Upper lobe of left lung (tissue), 6 donors: ENCODE measurements around the gene BCL2. TPM values are rescaled to one million over a fixed set of nuclear protein-coding genes. Genes with fewer than 3 reads are reported as not detected.
A peak's percentile ranks its signal among the peaks of the same experiment; 100 is the strongest.

Source experiments
- ATAC-seq, 2 donors: fragments of 200-7000 bp; cut with Tn5 transposase; one replicate each; pipeline ENCODE4 v1.9.1; 2022; ENCODE audit warnings: mild to moderate bottlenecking in 2 of 2, moderate library complexity in 2 of 2; ENCODE audit not compliant: low FRiP score in 2 of 2
- DNase-seq, 2 donors: peaks; one replicate each; pipeline ENCODE4 v3.0.0-alpha.2; 2019 to 2020
- H3K27ac ChIP-seq, 4 donors: fragments of 200-600 bp; sonication (generic); one replicate each; pipeline ENCODE4 v1.5.1; 2016 to 2019
- H3K27me3 ChIP-seq, 4 donors: fragments of 200-600 bp; sonication (generic); one replicate each; pipeline ENCODE4 v1.5.1; 2017 to 2019
- H3K36me3 ChIP-seq, 4 donors: fragments of 200-600 bp; sonication (generic); one replicate each; pipeline ENCODE4 v1.5.1; 2016 to 2019
- H3K4me1 ChIP-seq, 4 donors: fragments of 200-600 bp; sonication (generic); one replicate each; pipeline ENCODE4 v1.5.1; 2018 to 2019
- H3K4me3 ChIP-seq, 4 donors: fragments of 200-600 bp; sonication (generic); one replicate each; pipeline ENCODE4 v1.5.1; 2017 to 2019; ENCODE audit warnings: mild to moderate bottlenecking in 2 of 4, moderate library complexity in 1 of 4
- H3K9me3 ChIP-seq, 4 donors: fragments of 200-600 bp; sonication (generic); one replicate each; pipeline ENCODE4 v1.5.1; 2018 to 2019
- EP300 ChIP-seq, 4 donors: sonication (generic); formaldehyde crosslinking; IDR thresholded peaks; one replicate each; pipeline ENCODE4 v1.5.1; 2017; ENCODE audit warnings: antibody characterized with exemption in 4 of 4, control low read depth in 2 of 4
- POLR2A ChIP-seq, 4 donors: fragments of 450-650 bp; IDR thresholded peaks; one replicate each; pipeline ENCODE4 v1.5.1; 2016 to 2017; ENCODE audit warnings: antibody characterized with exemption in 4 of 4, mild to moderate bottlenecking in 2 of 4
- POLR2AphosphoS5 ChIP-seq, 2 donors: sonication (generic); formaldehyde crosslinking; IDR thresholded peaks; one replicate each; pipeline ENCODE4 v1.5.1; 2017; ENCODE audit warnings: antibody characterized with exemption in 2 of 2
- WGBS, 2 donors: methylation state at CpG; one replicate each; pipeline ENCODE4 v1.1.5; 2017 to 2018; 5-methylcytosine and 5-hydroxymethylcytosine counted together
- total RNA-seq, 6 donors: library from RNA; depleted of rRNA in 4 of 6; stranded (reverse); fragments of >200 nt in 4 of 6; gene quantifications; one replicate each; pipeline versions ENCODE4 v1.1.0 to v1.2.1, GENCODE V29; 2016 to 2021
- TF ChIP-seq, protein P1 (sequence below), 6 experiments: fragments of 450-650 bp in 4 of 6; fragments of 200-600 bp in 2 of 6; sonication (generic) in 2 of 6; IDR thresholded peaks; one replicate each; pipeline ENCODE4 v1.5.1; 2016 to 2019; ENCODE audit warnings: antibody characterized with exemption in 6 of 6
- donor health status: DM: no; HTN: no; CAD: no; lungs with moderate emphysema.
- donor health status: DM: no; HTN: yes; CAD: no; lungs with severe emphysema.

The BCL2 gene
- total RNA-seq, 6 donors from 2014 or later, result 5.9 to 19.9 (median 11.4) TPM

DNA sequence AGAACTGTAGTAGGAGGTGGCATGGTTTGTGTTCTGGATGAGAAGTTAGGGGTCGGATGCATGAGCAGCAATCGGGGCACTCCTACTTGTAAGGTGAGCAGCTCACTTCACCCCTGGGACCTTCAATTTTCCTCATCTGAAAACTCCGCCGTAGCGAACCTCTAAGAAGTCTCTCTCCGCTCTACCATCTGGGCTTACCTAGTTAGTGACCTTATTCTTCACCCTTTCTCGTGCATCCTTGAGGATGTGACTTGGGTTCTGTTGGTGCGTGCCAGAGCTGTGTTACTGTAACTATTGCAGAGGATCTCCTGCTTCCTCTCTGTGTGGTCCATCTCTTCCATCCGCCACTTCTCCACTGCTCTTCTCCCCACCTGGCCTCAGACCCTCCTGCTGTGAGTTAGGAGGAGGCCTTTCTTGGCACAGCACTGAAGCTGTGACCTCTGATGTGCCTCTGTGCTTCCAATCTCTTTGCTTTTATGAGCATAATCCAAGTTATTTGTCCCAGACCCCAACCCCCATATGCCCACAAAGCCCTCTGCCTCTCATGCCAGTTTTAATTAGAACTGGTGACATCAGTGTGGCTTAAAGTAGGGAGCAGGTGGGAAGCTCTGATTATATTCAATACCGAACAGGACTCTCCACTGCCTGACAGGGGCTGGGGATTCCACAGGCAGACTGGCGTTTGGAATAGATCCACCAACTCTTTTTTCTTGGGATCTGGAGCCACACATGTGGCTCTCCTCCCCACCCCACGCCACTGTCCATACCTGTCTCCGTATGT, 178.4 kb downstream of the BCL2 start:
- Histone ChIP-seq H3K36me3 (no peaks in the 10 kb centered on the region), H3K4me1 (peaks cover 6 to 41% (median 10%) of the 10 kb centered on the region in 4 donors), H3K4me3 (no peak overlapping the region), H3K9me3 (no peaks in the 10 kb centered on the region), H3K27me3 (no peaks in the 10 kb centered on the region), H3K27ac (no peak overlapping the region)
- DNase-seq (no peak), ATAC-seq (no peak)
- 90 to 96% methylated on average over 13 of the region's 13 CpGs for whole genome bisulfite sequencing, 2 donors
- TF ChIP-seq POLR2AphosphoS5 (IDR thresholded peaks at IDR 0.05) (no peak), EP300 (IDR thresholded peaks at IDR 0.05) (no peak), POLR2A (IDR thresholded peaks at IDR 0.05) (no peak)
- TF ChIP-seq, protein P1, sequence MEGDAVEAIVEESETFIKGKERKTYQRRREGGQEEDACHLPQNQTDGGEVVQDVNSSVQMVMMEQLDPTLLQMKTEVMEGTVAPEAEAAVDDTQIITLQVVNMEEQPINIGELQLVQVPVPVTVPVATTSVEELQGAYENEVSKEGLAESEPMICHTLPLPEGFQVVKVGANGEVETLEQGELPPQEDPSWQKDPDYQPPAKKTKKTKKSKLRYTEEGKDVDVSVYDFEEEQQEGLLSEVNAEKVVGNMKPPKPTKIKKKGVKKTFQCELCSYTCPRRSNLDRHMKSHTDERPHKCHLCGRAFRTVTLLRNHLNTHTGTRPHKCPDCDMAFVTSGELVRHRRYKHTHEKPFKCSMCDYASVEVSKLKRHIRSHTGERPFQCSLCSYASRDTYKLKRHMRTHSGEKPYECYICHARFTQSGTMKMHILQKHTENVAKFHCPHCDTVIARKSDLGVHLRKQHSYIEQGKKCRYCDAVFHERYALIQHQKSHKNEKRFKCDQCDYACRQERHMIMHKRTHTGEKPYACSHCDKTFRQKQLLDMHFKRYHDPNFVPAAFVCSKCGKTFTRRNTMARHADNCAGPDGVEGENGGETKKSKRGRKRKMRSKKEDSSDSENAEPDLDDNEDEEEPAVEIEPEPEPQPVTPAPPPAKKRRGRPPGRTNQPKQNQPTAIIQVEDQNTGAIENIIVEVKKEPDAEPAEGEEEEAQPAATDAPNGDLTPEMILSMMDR (IDR thresholded peaks at IDR 0.05), result no peak

DNA sequence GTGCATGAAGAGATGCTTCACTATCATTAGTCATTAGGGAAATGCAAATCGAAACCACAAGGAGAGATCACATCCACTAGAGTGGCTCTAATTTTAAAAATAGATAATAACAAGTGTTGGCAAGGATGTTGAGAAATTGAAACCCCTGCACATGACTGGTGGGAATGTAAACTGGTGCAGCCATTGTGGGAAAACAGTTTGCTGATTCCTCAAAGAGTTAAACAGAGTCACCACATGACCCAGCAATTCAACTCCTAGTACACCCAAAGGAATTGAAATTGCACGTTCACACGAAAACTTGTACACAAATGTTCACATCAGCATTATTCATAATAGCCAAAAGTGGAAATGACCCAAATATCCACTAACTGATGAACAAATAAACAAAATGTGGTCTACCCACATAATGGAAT, 179.5 kb downstream of the BCL2 start:
- no peaks in the 10 kb centered on the region for H3K9me3 ChIP-seq
- H3K4me3 ChIP-seq, result no peak overlapping the region
- H3K4me1 ChIP-seq, result peaks cover 6 to 41% (median 10%) of the 10 kb centered on the region in 4 donors
- no peaks in the 10 kb centered on the region for H3K36me3 ChIP-seq
- ATAC-seq, result no peak
- no peak overlapping the region for H3K27ac ChIP-seq
- no peaks in the 10 kb centered on the region for H3K27me3 ChIP-seq
- no peak for TF ChIP-seq EP300 (IDR thresholded peaks at IDR 0.05)
- TF ChIP-seq POLR2AphosphoS5 (IDR thresholded peaks at IDR 0.05), result no peak
- TF ChIP-seq, protein P1 (IDR thresholded peaks at IDR 0.05), result no peak
- TF ChIP-seq POLR2A (IDR thresholded peaks at IDR 0.05), result no peak
- 70 to 83% methylated on average over 3 of the region's 3 CpGs for WGBS, 2 donors
- no peak for DNase-seq

DNA sequence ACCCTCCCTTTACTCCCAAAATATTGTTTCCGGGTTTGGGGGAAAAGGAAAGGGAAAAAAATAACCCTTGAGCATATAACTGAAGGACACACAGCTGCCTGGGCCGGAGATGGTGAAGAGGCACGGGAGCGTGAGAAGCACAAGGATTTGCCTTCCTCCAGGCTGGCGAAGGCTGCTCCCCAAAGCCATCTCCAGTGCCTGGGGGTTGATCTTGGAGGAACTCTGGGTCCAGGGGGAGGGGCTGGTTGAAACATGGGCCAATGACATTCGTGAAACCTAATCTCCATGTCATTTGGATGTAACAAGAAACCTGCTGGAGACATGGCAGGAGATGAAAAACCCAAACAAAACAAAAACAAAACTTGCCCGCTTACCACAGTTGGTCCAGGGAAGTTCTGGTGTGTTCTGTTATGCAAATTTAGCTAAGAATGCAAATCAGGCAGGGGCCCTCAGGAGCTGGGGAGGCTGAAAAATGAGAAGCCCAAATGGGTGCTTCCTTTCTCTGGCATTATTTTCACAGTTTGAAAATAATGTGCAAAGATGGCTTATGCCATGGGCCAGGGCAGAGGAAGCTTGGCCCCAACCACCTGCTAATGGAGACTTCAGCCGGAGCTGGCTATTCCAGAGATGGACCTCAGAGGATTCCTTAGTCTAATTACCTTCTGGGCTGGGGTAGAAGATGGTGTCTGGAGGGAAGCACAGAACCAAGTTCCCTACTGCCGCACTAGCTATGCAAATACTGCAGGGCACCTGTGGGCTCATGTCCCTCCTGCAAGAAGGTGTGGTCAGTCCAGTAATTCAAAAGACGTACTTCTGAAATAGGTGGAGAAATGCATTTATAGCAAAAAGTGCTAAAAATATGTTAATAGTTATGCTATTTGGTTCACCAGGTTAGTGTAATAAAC, 180.9 kb downstream of the BCL2 start:
- ATAC-seq, result peak in 1 of 2 donors; percentile 21
- Histone ChIP-seq H3K9me3 (no peaks in the 10 kb centered on the region), H3K27me3 (no peaks in the 10 kb centered on the region), H3K4me1 (peaks cover 6 to 41% (median 10%) of the 10 kb centered on the region in 4 donors), H3K36me3 (no peaks in the 10 kb centered on the region), H3K27ac (peak overlapping the region in 1 of 4 donors; percentile 45), H3K4me3 (peak overlapping the region in 3 of 4 donors; percentile 8 to 26 (median 19))
- TF ChIP-seq, protein P1 (IDR thresholded peaks at IDR 0.05), result no peak
- TF ChIP-seq POLR2A (IDR thresholded peaks at IDR 0.05), result no peak
- TF ChIP-seq POLR2AphosphoS5 (IDR thresholded peaks at IDR 0.05), result no peak
- no peak for TF ChIP-seq EP300 (IDR thresholded peaks at IDR 0.05)
- WGBS, 2 donors, result 48 to 60% methylated on average over 10 of the region's 10 CpGs
- DNase-seq, result no peak

DNA sequence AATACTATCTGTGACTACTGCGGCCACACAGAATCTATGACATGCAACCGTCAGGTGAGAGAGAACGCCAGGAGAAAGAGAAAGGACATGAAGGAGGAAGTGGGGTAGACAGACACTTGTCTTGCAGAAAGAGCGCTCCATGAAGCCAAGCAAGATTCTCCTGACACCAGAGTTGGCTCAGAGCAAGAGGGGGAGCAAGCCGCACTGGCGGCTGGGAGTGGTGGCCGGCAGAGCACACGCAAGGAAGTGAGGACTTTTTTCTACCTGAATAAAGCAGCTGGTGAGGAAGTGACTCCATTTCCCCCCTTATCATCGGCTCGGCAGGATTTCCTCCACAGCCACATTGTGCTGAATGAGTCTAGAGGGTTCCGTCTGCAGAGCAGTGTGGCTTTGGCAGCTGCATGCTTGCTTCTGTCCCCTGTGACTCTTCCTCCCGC, 181.6 kb downstream of the BCL2 start:
- H3K27me3 ChIP-seq, result no peaks in the 10 kb centered on the region
- TF ChIP-seq POLR2A (IDR thresholded peaks at IDR 0.05), result no peak
- TF ChIP-seq POLR2AphosphoS5 (IDR thresholded peaks at IDR 0.05), result peak in 1 of 2 donors; percentile 17
- H3K36me3 ChIP-seq, result no peaks in the 10 kb centered on the region
- ATAC-seq (peak; percentile 43 to 45), DNase-seq (peak; percentile 31 to 35)
- H3K9me3 ChIP-seq, result no peaks in the 10 kb centered on the region
- peaks cover 6 to 36% (median 8%) of the 10 kb centered on the region in 4 donors for H3K4me1 ChIP-seq
- H3K27ac ChIP-seq, result peak overlapping the region in 1 of 4 donors; percentile 45
- peak overlapping the region in 3 of 4 donors; percentile 8 to 26 (median 19) for H3K4me3 ChIP-seq
- 29 to 48% methylated on average over 11 to 12 of the region's 12 CpGs for WGBS, 2 donors

DNA sequence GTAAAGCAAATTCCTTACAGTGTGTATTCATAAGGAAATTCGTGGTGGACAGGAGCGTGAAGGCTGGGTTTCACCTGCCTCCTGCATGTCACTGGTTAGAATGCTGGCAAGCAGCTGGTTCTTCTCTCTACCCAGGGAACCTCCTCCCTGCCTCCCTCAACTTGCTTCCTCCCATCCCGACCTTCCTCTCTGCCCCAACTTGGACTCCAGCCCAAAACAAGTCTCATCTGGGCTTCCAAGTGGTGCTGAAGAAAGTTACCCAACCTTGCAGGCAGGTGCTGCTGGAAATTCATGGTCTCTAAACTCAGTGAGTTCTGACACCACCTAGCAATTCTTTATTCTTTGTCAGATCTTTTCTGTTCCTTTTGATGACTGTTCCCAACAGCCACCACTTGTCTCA, 184.5 kb downstream of the BCL2 start:
- no peak overlapping the region for H3K27ac ChIP-seq
- H3K4me3 ChIP-seq, result no peak overlapping the region
- TF ChIP-seq, protein P1 (IDR thresholded peaks at IDR 0.05), result no peak
- TF ChIP-seq POLR2A (IDR thresholded peaks at IDR 0.05), result no peak
- no peak for TF ChIP-seq POLR2AphosphoS5 (IDR thresholded peaks at IDR 0.05)
- TF ChIP-seq EP300 (IDR thresholded peaks at IDR 0.05), result no peak
- H3K36me3 ChIP-seq, result no peaks in the 10 kb centered on the region
- no peak for ATAC-seq
- peaks cover 0 to 33% (median 9%) of the 10 kb centered on the region in 4 donors for H3K4me1 ChIP-seq
- 57 to 60% methylated on average over 3 of the region's 3 CpGs for WGBS, 2 donors
- no peak for DNase-seq
- no peaks in the 10 kb centered on the region for H3K9me3 ChIP-seq
- no peaks in the 10 kb centered on the region for H3K27me3 ChIP-seq
